Stomach (tissue), 4 donors: ENCODE measurements around the gene MTERF1.

Experiments
- EP300 ChIP-seq: sonication (generic); formaldehyde crosslinking; IDR thresholded peaks from one replicate; pipeline ENCODE4 v1.6.1; 2017; ENCODE audit warnings: antibody characterized with exemption
- POLR2A ChIP-seq, 4 donors: fragments of 450-650 bp; IDR thresholded peaks; one replicate each; pipeline ENCODE4 v1.6.1; 2016; ENCODE audit warnings: antibody characterized with exemption in 4 of 4, control low read depth in 2 of 4, mild to moderate bottlenecking in 1 of 4, moderate library complexity in 1 of 4
- POLR2AphosphoS5 ChIP-seq, 3 donors: sonication (generic); formaldehyde crosslinking; IDR thresholded peaks; one replicate each; pipeline ENCODE4 v1.6.1; 2016; ENCODE audit warnings: antibody characterized with exemption in 3 of 3
- TF ChIP-seq, protein P1 (sequence below), 7 experiments: fragments of 450-650 bp in 4 of 7; fragments of 200-600 bp in 3 of 7; sonication (generic) in 3 of 7; IDR thresholded peaks; one replicate each; pipeline ENCODE4 v1.5.1; 2016 to 2019; ENCODE audit warnings: antibody characterized with exemption in 7 of 7, control low read depth in 2 of 7, mild to moderate bottlenecking in 1 of 7

GRCh38 chr7:91869661-91870060, 10.8 kb downstream of the MTERF1 start:
- TF ChIP-seq POLR2A (IDR thresholded peaks at IDR 0.05) (no peak), POLR2AphosphoS5 (IDR thresholded peaks at IDR 0.05) (no peak), EP300 (no peak)
- TF ChIP-seq, protein P1, sequence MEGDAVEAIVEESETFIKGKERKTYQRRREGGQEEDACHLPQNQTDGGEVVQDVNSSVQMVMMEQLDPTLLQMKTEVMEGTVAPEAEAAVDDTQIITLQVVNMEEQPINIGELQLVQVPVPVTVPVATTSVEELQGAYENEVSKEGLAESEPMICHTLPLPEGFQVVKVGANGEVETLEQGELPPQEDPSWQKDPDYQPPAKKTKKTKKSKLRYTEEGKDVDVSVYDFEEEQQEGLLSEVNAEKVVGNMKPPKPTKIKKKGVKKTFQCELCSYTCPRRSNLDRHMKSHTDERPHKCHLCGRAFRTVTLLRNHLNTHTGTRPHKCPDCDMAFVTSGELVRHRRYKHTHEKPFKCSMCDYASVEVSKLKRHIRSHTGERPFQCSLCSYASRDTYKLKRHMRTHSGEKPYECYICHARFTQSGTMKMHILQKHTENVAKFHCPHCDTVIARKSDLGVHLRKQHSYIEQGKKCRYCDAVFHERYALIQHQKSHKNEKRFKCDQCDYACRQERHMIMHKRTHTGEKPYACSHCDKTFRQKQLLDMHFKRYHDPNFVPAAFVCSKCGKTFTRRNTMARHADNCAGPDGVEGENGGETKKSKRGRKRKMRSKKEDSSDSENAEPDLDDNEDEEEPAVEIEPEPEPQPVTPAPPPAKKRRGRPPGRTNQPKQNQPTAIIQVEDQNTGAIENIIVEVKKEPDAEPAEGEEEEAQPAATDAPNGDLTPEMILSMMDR (IDR thresholded peaks at IDR 0.05) = no peak
